Endothelial cell of umbilical vein (primary cell): ENCODE results near the gene GLI3. TPM values are rescaled to one million over a fixed set of nuclear protein-coding genes. Genes with fewer than 3 reads are reported as not detected.

Experiments used
- BruUV-seq: library from RNA; stranded (reverse); fragments of 400-500 nt; replicated peaks from 2 replicates; lab custom pipeline; 2021; lab: Mats Ljungman, UMichigan
- CTCF ChIA-PET: fragments of 300-600, 350-600 bp; sonication (Branson Sonifier 250); formaldehyde crosslinking; loops from one replicate; lab custom pipeline; 2021; ENCODE audit warnings: antibody characterized with exemption, inconsistent platforms; lab: Charles Lee
- POLR2A ChIA-PET: fragments of 300-600, 350-600 bp; sonication (Branson Sonifier 250); formaldehyde crosslinking; loops from one replicate; lab custom pipeline; 2021; ENCODE audit warnings: antibody characterized with exemption, inconsistent platforms; lab: Charles Lee
- DNase-seq: peaks from one replicate; pipeline ENCODE4 v3.0.0-alpha.2; 2011; ENCODE audit warnings: low read depth, low spot score
- FAIRE-seq: peaks from 2 replicates; lab custom pipeline; 2011; peaks lifted over from hg19 to GRCh38; lab: Jason Lieb, UNC
- H2AFZ ChIP-seq: 2 replicates; pipeline ENCODE4 v1.6.0; 2012; ENCODE audit warnings: low read depth, low read length, control low read depth, inconsistent platforms
- H3K27ac ChIP-seq: 2 replicates; pipeline ENCODE4 v1.5.1; 2011; ENCODE audit warnings: low read depth, mild to moderate bottlenecking, control low read depth, low read length, moderate library complexity; ENCODE audit not compliant: insufficient read depth
- H3K27me3 ChIP-seq, 2 experiments: 2 replicates each; pipeline versions ENCODE4 v1.6.0 to v1.6.1; 2011; ENCODE audit warnings: low read length in 2 of 2, mixed read lengths in 1 of 2; ENCODE audit not compliant: control insufficient read depth in 2 of 2, insufficient read depth in 2 of 2
- H3K36me3 ChIP-seq, 2 experiments: 2 replicates in 1 of 2; 3 replicates in 1 of 2; pipeline ENCODE4 v1.5.1; 2011; ENCODE audit warnings: low read length in 2 of 2, mild to moderate bottlenecking in 1 of 2, moderate library complexity in 1 of 2; ENCODE audit not compliant: control insufficient read depth in 2 of 2, insufficient read depth in 2 of 2; ENCODE audit errors: extremely low read depth in 1 of 2
- H3K4me1 ChIP-seq: 3 replicates; pipeline ENCODE4 v1.5.1; 2011; ENCODE audit warnings: mild to moderate bottlenecking, low read length; ENCODE audit not compliant: control insufficient read depth, insufficient read depth; ENCODE audit errors: extremely low read depth
- H3K4me2 ChIP-seq: 2 replicates; pipeline ENCODE4 v1.6.1; 2011; ENCODE audit warnings: low read length, control low read depth, mixed read lengths; ENCODE audit not compliant: insufficient read depth
- H3K4me3 ChIP-seq, 3 experiments: fragments of 200-600 bp in 1 of 3; sonication (generic), shearing (Covaris generic) in 1 of 3; replicated peaks in 1 of 3; 2 replicates each; pipeline ENCODE4 v1.5.1; 2011 to 2016; ENCODE audit warnings: control low read depth in 3 of 3, low read length in 3 of 3, mild to moderate bottlenecking in 2 of 3, inconsistent platforms in 1 of 3, low read depth in 1 of 3, moderate library complexity in 1 of 3; ENCODE audit not compliant: insufficient read depth in 1 of 3
- H3K79me2 ChIP-seq: 2 replicates; pipeline ENCODE4 v1.6.0; 2012; ENCODE audit warnings: low read length, inconsistent platforms; ENCODE audit not compliant: control insufficient read depth, insufficient read depth
- H3K9ac ChIP-seq: replicated peaks from 2 replicates; pipeline ENCODE3; 2011; ENCODE audit warnings: low read length, control low read depth; ENCODE audit not compliant: insufficient read depth; ENCODE audit errors: extremely low read depth
- H3K9me1 ChIP-seq: replicated peaks from 3 replicates; pipeline ENCODE4 v1.6.0; 2011; ENCODE audit warnings: mild to moderate bottlenecking, low read length; ENCODE audit not compliant: control insufficient read depth, insufficient read depth; ENCODE audit errors: extremely low read depth
- H3K9me3 ChIP-seq: replicated peaks from 2 replicates; pipeline ENCODE4 v1.5.1; 2012; ENCODE audit warnings: low read length, inconsistent platforms; ENCODE audit not compliant: control insufficient read depth, insufficient read depth
- H4K20me1 ChIP-seq: replicated peaks from 2 replicates; pipeline ENCODE3; 2011; ENCODE audit warnings: mild to moderate bottlenecking, low read length; ENCODE audit not compliant: control insufficient read depth, insufficient read depth; ENCODE audit errors: extremely low read depth
- EZH2 ChIP-seq: IDR thresholded peaks from 2 replicates; pipeline ENCODE4 v1.6.1; 2012; ENCODE audit warnings: borderline replicate concordance, low read depth, mild to moderate bottlenecking, moderate library complexity, low read length, inconsistent platforms; ENCODE audit not compliant: severe bottlenecking
- FOS ChIP-seq: IDR thresholded peaks from 2 replicates; pipeline ENCODE4 v1.6.1; 2011; ENCODE audit warnings: mild to moderate bottlenecking, low read length, moderate library complexity, borderline replicate concordance; ENCODE audit not compliant: insufficient read depth
- GATA2 ChIP-seq: IDR thresholded peaks from 2 replicates; pipeline ENCODE4 v1.7.0; 2011; ENCODE audit warnings: low read depth, mild to moderate bottlenecking, moderate library complexity, mixed read lengths, low read length; ENCODE audit not compliant: insufficient read length, insufficient read depth
- JUN ChIP-seq: IDR thresholded peaks from 2 replicates; pipeline ENCODE4 v1.6.1; 2011; ENCODE audit warnings: borderline replicate concordance, low read depth; ENCODE audit not compliant: insufficient read length, insufficient read depth
- MYC ChIP-seq: IDR thresholded peaks from one replicate; pipeline ENCODE4 v1.6.1; 2011; ENCODE audit warnings: mild to moderate bottlenecking, low read depth, low read length
- POLR2A ChIP-seq: IDR thresholded peaks from 2 replicates; pipeline ENCODE4 v1.6.1; 2012; ENCODE audit warnings: low read depth, mild to moderate bottlenecking, control low read depth, low read length
- POLR2AphosphoS5 ChIP-seq: IDR thresholded peaks from 2 replicates; pipeline ENCODE4 v1.6.1; 2012; ENCODE audit warnings: low read depth, mild to moderate bottlenecking, control low read depth, low read length, moderate library complexity; ENCODE audit not compliant: insufficient read depth
- dilution Hi-C: fragments of 300-500 bp; cut with MboI; formaldehyde crosslinking; loops from one replicate; pipeline ENCODE4 v1.15.0; 2019; ENCODE audit warnings: low sequenced_read_pairs; ENCODE audit not compliant: extremely low pct_ligation_motif_present
- intact Hi-C: fragments of 100-400 bp; cut with micrococcal nuclease; formaldehyde crosslinking; loops from one replicate; pipeline ENCODE4 v1.10.0; 2022
- polyA plus RNA-seq, 4 experiments: library from polyadenylated mRNA; depleted of rRNA in 3 of 4; stranded (reverse) in 3 of 4; unstranded in 1 of 4; fragments of >200 nt; gene quantifications; 2 replicates each; pipeline versions ENCODE4 v1.2.1 to v1.2.3, GENCODE V29; 2011 to 2012; ENCODE audit warnings: missing spikeins in 1 of 4
- total RNA-seq: library from RNA; stranded (reverse); gene quantifications from 2 replicates; pipeline ENCODE4 v1.2.3, GENCODE V29; 2021
- TF ChIP-seq, protein P1 (sequence below): IDR thresholded peaks from 2 replicates; pipeline ENCODE4 v1.6.1; 2011; ENCODE audit not compliant: insufficient read depth, insufficient read length
- TF ChIP-seq, protein P2 (sequence below), 2 donors: IDR thresholded peaks; 1 replicate in 1 of 2; 2 replicates in 1 of 2; pipeline ENCODE4 v1.5.1; 2011; ENCODE audit warnings: low read length in 2 of 2, mild to moderate bottlenecking in 2 of 2, moderate library complexity in 2 of 2, control low read depth in 1 of 2, inconsistent platforms in 1 of 2, low read depth in 1 of 2; ENCODE audit not compliant: insufficient read depth in 1 of 2; ENCODE audit errors: extremely low read depth in 1 of 2

The GLI3 gene
- total and polyA plus RNA-seq, 2 donors (not counting 3 experiments of a cell fraction or from before 2014, with no cell fraction given), result 6.0 to 24.9 TPM

DNA sequence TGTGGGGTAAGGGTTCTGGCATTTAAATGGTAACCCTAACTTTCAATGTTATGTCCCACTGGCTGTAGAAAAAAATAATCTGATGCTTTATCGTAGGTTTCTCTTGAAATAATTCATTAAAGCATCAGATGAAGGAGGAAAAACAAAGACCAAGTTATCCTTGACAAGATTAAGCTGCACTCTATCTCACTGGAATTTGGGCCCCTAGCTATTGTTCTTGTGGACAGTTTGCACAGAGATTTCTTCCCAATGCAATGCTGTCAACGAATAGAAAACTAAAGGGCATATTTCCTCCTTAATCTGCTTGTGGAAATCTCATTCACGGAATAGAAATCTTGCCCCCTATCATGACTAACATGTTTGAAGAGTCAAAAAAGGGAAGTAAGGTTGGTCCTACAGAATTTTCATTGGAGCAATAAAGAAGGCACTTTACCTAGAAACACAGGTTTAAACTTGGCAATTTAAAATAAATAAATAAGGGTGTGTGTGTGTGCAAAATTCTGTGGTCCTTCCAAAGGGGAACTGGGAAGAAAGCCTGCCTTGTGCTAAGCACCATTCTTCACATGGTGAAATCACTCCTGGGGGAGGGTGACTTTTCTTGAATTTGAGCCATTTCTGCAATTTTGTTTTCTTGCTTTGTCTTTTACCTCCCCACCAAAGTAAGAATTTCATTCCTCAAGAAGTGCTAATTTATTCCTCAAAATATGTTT is 242.8 kb downstream of the GLI3 start:
- H3K4me1 ChIP-seq, result peaks cover 54% of the 10 kb centered on the region
- dilution Hi-C loops (loop anchor here (25.0 kb wide), 1 partner anchor 243 kb away; the partner anchor contains the start of gene GLI3), intact Hi-C loops (no loop called here)
- ChIA-PET POLR2A (no interaction called here), CTCF (interaction anchor here (1.1 kb wide), 1 partner anchor 17 kb away, joined by 3 read pairs; no protein-coding TSS in a partner anchor)
- DNase-seq (no peak), FAIRE-seq (no peak)
- no peak overlapping the region for H3K9ac ChIP-seq
- H3K4me2 ChIP-seq, result no peak overlapping the region
- BruUV-seq, result no TSS peak
- no peak overlapping the region for H3K4me3 ChIP-seq
- no peaks in the 10 kb centered on the region for H3K9me1 ChIP-seq
- H3K79me2 ChIP-seq, result no peaks in the 10 kb centered on the region
- no peaks in the 10 kb centered on the region for H3K27me3 ChIP-seq
- H3K9me3 ChIP-seq, result no peaks in the 10 kb centered on the region
- H3K36me3 ChIP-seq, result no peaks in the 10 kb centered on the region
- H3K27ac ChIP-seq, result no peak overlapping the region
- H2AFZ ChIP-seq, result no peak overlapping the region
- TF ChIP-seq FOS (no peak), POLR2A (no peak), GATA2 (no peak), MYC (no peak), EZH2 (no peak), JUN (no peak), POLR2AphosphoS5 (no peak)
- TF ChIP-seq, protein P1, sequence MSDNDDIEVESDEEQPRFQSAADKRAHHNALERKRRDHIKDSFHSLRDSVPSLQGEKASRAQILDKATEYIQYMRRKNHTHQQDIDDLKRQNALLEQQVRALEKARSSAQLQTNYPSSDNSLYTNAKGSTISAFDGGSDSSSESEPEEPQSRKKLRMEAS, result no peak
- TF ChIP-seq, protein P2, sequence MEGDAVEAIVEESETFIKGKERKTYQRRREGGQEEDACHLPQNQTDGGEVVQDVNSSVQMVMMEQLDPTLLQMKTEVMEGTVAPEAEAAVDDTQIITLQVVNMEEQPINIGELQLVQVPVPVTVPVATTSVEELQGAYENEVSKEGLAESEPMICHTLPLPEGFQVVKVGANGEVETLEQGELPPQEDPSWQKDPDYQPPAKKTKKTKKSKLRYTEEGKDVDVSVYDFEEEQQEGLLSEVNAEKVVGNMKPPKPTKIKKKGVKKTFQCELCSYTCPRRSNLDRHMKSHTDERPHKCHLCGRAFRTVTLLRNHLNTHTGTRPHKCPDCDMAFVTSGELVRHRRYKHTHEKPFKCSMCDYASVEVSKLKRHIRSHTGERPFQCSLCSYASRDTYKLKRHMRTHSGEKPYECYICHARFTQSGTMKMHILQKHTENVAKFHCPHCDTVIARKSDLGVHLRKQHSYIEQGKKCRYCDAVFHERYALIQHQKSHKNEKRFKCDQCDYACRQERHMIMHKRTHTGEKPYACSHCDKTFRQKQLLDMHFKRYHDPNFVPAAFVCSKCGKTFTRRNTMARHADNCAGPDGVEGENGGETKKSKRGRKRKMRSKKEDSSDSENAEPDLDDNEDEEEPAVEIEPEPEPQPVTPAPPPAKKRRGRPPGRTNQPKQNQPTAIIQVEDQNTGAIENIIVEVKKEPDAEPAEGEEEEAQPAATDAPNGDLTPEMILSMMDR (IDR thresholded peaks at IDR 0.05; ENCODE audit: extremely low read depth in 1 of 2, insufficient read depth in 1 of 2, low read depth in 1 of 2, low read length in 2 of 2), result no peak
- no peaks in the 10 kb centered on the region for H4K20me1 ChIP-seq
